ENCODE measurements around the gene PRLR.
"Not testable (repeated sequence)": the region's sequence is repeated elsewhere in the genome, so short reads cannot be mapped to it uniquely, and the experiment has no call there.

The PRLR gene

GRCh38 chr5:35195472-35195852 is 34.8 kb downstream of the PRLR start:
- Histone ChIP-seq H3K9me3 (ENCODE audit: control insufficient read depth, insufficient read depth, low read depth, low read length) (no peaks in the 10 kb centered on the region), H3K4me3 (ENCODE audit: low read depth, low read length) (no peak overlapping the region), H3K36me3 (ENCODE audit: control insufficient read depth, insufficient read depth, low read length) (no peaks in the 10 kb centered on the region), H3K9ac (ENCODE audit: low read length) (no peak overlapping the region), H3K27me3 (ENCODE audit: control insufficient read depth, insufficient read depth, low read length) (no peaks in the 10 kb centered on the region), H3K27ac (ENCODE audit: low read depth, low read length) (no peak overlapping the region), H3K4me1 (ENCODE audit: control insufficient read depth, insufficient read depth, low read length) (no peaks in the 10 kb centered on the region; the same call in 1 of the 2 replicates)

- Histone ChIP-seq H3K9me3 (ENCODE audit: control insufficient read depth, insufficient read depth, low read depth, low read length) (no peaks in the 10 kb centered on the region), H3K4me1 (ENCODE audit: control insufficient read depth, insufficient read depth, low read length) (no peaks in the 10 kb centered on the region; the same call in 1 of the 2 replicates), H3K36me3 (ENCODE audit: control insufficient read depth, insufficient read depth, low read length) (no peaks in the 10 kb centered on the region), H3K4me3 (ENCODE audit: low read depth, low read length) (no peak overlapping the region), H3K27me3 (ENCODE audit: control insufficient read depth, insufficient read depth, low read length) (no peaks in the 10 kb centered on the region), H3K9ac (ENCODE audit: low read length) (no peak overlapping the region), H3K27ac (ENCODE audit: low read depth, low read length) (no peak overlapping the region)
These were observed 35.4 kb downstream of the PRLR start for GRCh38 chr5:35194635-35195471.

GRCh38 chr5:35192506-35192905 is 37.8 kb downstream of the PRLR start:
- Histone ChIP-seq H3K27me3 (ENCODE audit: control insufficient read depth, insufficient read depth, low read length) (no peaks in the 10 kb centered on the region), H3K9me3 (ENCODE audit: control insufficient read depth, insufficient read depth, low read depth, low read length) (no peaks in the 10 kb centered on the region), H3K4me1 (ENCODE audit: control insufficient read depth, insufficient read depth, low read length) (peaks cover 8% of the 10 kb centered on the region; the same call in 1 of the 2 replicates), H3K9ac (ENCODE audit: low read length) (no peak overlapping the region), H3K36me3 (ENCODE audit: control insufficient read depth, insufficient read depth, low read length) (no peaks in the 10 kb centered on the region), H3K27ac (ENCODE audit: low read depth, low read length) (no peak overlapping the region), H3K4me3 (ENCODE audit: low read depth, low read length) (no peak overlapping the region)

- H3K9me3 ChIP-seq (ENCODE audit: control insufficient read depth, insufficient read depth, low read depth, low read length); H3K27me3 ChIP-seq (ENCODE audit: control insufficient read depth, insufficient read depth, low read length); H3K9ac ChIP-seq (ENCODE audit: low read length); H3K4me1 ChIP-seq (ENCODE audit: control insufficient read depth, insufficient read depth, low read length); H3K4me3 ChIP-seq (ENCODE audit: low read depth, low read length); H3K36me3 ChIP-seq (ENCODE audit: control insufficient read depth, insufficient read depth, low read length); H3K27ac ChIP-seq (ENCODE audit: low read depth, low read length): not testable (repeated sequence)
These were observed 40.5 kb downstream of the PRLR start for GRCh38 chr5:35189801-35190200.

GRCh38 chr5:35188031-35188457 is 42.2 kb downstream of the PRLR start:
- Histone ChIP-seq H3K4me1 (ENCODE audit: control insufficient read depth, insufficient read depth, low read length) (peaks cover 9% of the 10 kb centered on the region), H3K9me3 (ENCODE audit: control insufficient read depth, insufficient read depth, low read depth, low read length) (no peaks in the 10 kb centered on the region), H3K4me3 (ENCODE audit: low read depth, low read length) (no peak overlapping the region), H3K36me3 (ENCODE audit: control insufficient read depth, insufficient read depth, low read length) (no peaks in the 10 kb centered on the region), H3K27me3 (ENCODE audit: control insufficient read depth, insufficient read depth, low read length) (no peaks in the 10 kb centered on the region), H3K9ac (ENCODE audit: low read length) (no peak overlapping the region), H3K27ac (ENCODE audit: low read depth, low read length) (no peak overlapping the region)

- not testable (repeated sequence) for H3K27me3 ChIP-seq (ENCODE audit: control insufficient read depth, insufficient read depth, low read length); H3K27ac ChIP-seq (ENCODE audit: low read depth, low read length); H3K4me3 ChIP-seq (ENCODE audit: low read depth, low read length); H3K9ac ChIP-seq (ENCODE audit: low read length); H3K36me3 ChIP-seq (ENCODE audit: control insufficient read depth, insufficient read depth, low read length); H3K9me3 ChIP-seq (ENCODE audit: control insufficient read depth, insufficient read depth, low read depth, low read length)
- H3K4me1 ChIP-seq (ENCODE audit: control insufficient read depth, insufficient read depth, low read length): peaks cover 12% of the 10 kb centered on the region
These were observed 42.7 kb downstream of the PRLR start for GRCh38 chr5:35187621-35188020.

GRCh38 chr5:35186749-35187148 is 43.5 kb downstream of the PRLR start:
- H3K36me3 ChIP-seq (ENCODE audit: control insufficient read depth, insufficient read depth, low read length): no peaks in the 10 kb centered on the region
- H3K4me1 ChIP-seq (ENCODE audit: control insufficient read depth, insufficient read depth, low read length): peaks cover 12% of the 10 kb centered on the region
- H3K27me3 ChIP-seq (ENCODE audit: control insufficient read depth, insufficient read depth, low read length): no peaks in the 10 kb centered on the region
- no peak overlapping the region for H3K9ac ChIP-seq (ENCODE audit: low read length)
- no peak overlapping the region for H3K27ac ChIP-seq (ENCODE audit: low read depth, low read length)
- H3K9me3 ChIP-seq (ENCODE audit: control insufficient read depth, insufficient read depth, low read depth, low read length): no peaks in the 10 kb centered on the region
- no peak overlapping the region for H3K4me3 ChIP-seq (ENCODE audit: low read depth, low read length)

GRCh38 chr5:35185518-35185917 is 44.8 kb downstream of the PRLR start:
- Histone ChIP-seq H3K27ac (ENCODE audit: low read depth, low read length) (no peak overlapping the region), H3K36me3 (ENCODE audit: control insufficient read depth, insufficient read depth, low read length) (no peaks in the 10 kb centered on the region), H3K4me1 (ENCODE audit: control insufficient read depth, insufficient read depth, low read length) (peaks cover 12% of the 10 kb centered on the region), H3K9ac (ENCODE audit: low read length) (no peak overlapping the region), H3K4me3 (ENCODE audit: low read depth, low read length) (no peak overlapping the region), H3K27me3 (ENCODE audit: control insufficient read depth, insufficient read depth, low read length) (no peaks in the 10 kb centered on the region), H3K9me3 (ENCODE audit: control insufficient read depth, insufficient read depth, low read depth, low read length) (no peaks in the 10 kb centered on the region)

- Histone ChIP-seq H3K9ac (ENCODE audit: low read length) (no peak overlapping the region), H3K9me3 (ENCODE audit: control insufficient read depth, insufficient read depth, low read depth, low read length) (no peaks in the 10 kb centered on the region), H3K27ac (ENCODE audit: low read depth, low read length) (no peak overlapping the region), H3K4me1 (ENCODE audit: control insufficient read depth, insufficient read depth, low read length) (peaks cover 12% of the 10 kb centered on the region), H3K27me3 (ENCODE audit: control insufficient read depth, insufficient read depth, low read length) (no peaks in the 10 kb centered on the region), H3K36me3 (ENCODE audit: control insufficient read depth, insufficient read depth, low read length) (no peaks in the 10 kb centered on the region), H3K4me3 (ENCODE audit: low read depth, low read length) (no peak overlapping the region)
These were observed 46.7 kb downstream of the PRLR start for GRCh38 chr5:35183556-35183955.

- Histone ChIP-seq H3K4me1 (ENCODE audit: control insufficient read depth, insufficient read depth, low read length) (peaks cover 9% of the 10 kb centered on the region), H3K36me3 (ENCODE audit: control insufficient read depth, insufficient read depth, low read length) (no peaks in the 10 kb centered on the region), H3K27ac (ENCODE audit: low read depth, low read length) (no peak overlapping the region), H3K27me3 (ENCODE audit: control insufficient read depth, insufficient read depth, low read length) (no peaks in the 10 kb centered on the region), H3K9me3 (ENCODE audit: control insufficient read depth, insufficient read depth, low read depth, low read length) (no peaks in the 10 kb centered on the region), H3K4me3 (ENCODE audit: low read depth, low read length) (no peak overlapping the region), H3K9ac (ENCODE audit: low read length) (no peak overlapping the region)
These were observed 47.3 kb downstream of the PRLR start for GRCh38 chr5:35182910-35183535.

GRCh38 chr5:35182486-35182885 is 47.8 kb downstream of the PRLR start:
- H3K9me3 ChIP-seq (ENCODE audit: control insufficient read depth, insufficient read depth, low read depth, low read length): no peaks in the 10 kb centered on the region
- no peaks in the 10 kb centered on the region for H3K27me3 ChIP-seq (ENCODE audit: control insufficient read depth, insufficient read depth, low read length)
- no peak overlapping the region for H3K9ac ChIP-seq (ENCODE audit: low read length)
- no peaks in the 10 kb centered on the region for H3K36me3 ChIP-seq (ENCODE audit: control insufficient read depth, insufficient read depth, low read length)
- no peak overlapping the region for H3K27ac ChIP-seq (ENCODE audit: low read depth, low read length)
- peaks cover 5% of the 10 kb centered on the region for H3K4me1 ChIP-seq (ENCODE audit: control insufficient read depth, insufficient read depth, low read length)
- H3K4me3 ChIP-seq (ENCODE audit: low read depth, low read length): no peak overlapping the region

Data from HUES6 (cell line).